Measurements from ENCODE around the gene PMEPA1.
"Not testable (repeated sequence)": the region's sequence is repeated elsewhere in the genome, so short reads cannot be mapped to it uniquely, and the experiment has no call there.

Gene PMEPA1

DNA sequence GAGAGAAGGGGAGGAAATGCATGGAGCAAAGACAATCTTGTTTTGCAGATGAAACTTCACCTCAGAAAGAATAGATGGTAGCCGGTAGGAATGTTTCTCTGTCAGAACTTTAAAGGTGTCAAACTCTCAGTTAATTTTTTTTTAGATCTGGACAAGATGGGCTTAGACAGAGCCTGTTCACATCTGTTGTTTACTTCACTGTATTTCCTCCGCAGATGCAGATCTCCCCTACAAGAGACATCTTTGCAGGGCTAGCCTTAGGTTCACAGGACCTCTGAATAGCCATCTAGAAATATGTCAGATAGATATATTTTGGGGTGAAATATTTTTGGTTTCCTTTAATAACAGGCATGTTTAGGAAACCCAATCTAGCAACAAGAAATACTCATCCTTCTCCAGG lies 77.5 kb downstream of the PMEPA1 start (continued):
- TF ChIP-seq ZSCAN4 (tag by site-specific recombination; IDR thresholded peaks at IDR 0.05) (no peak), ZFP3 (tag by site-specific recombination; IDR thresholded peaks at IDR 0.05; ENCODE audit: low read depth) (no peak), ZNF561 (tag by site-specific recombination; IDR thresholded peaks at IDR 0.05; ENCODE audit: borderline replicate concordance) (no peak), ZBTB17 (tag by site-specific recombination; IDR thresholded peaks at IDR 0.05) (no peak), ZNF488 (tag by site-specific recombination; IDR thresholded peaks at IDR 0.05) (no peak), GFI1B (tag by site-specific recombination; IDR thresholded peaks at IDR 0.05) (no peak)

GRCh38 chr20:57630061-57630460 lies 79.8 kb downstream of the PMEPA1 start:
- no peak overlapping the region for H3K27ac ChIP-seq (ENCODE audit: extremely low read depth, low read depth, low read length)
- TF ChIP-seq SCRT2 (tag by site-specific recombination; IDR thresholded peaks at IDR 0.05) (no peak), ZNF184 (tag by site-specific recombination; IDR thresholded peaks at IDR 0.05) (no peak), ZNF214 (tag by site-specific recombination; IDR thresholded peaks at IDR 0.05; ENCODE audit: borderline replicate concordance) (no peak), ZNF529 (tag by site-specific recombination; IDR thresholded peaks at IDR 0.05; ENCODE audit: insufficient replicate concordance) (no peak), ZNF571 (tag by site-specific recombination; IDR thresholded peaks at IDR 0.05) (no peak), ZNF677 (tag by site-specific recombination; IDR thresholded peaks at IDR 0.05) (no peak), ZNF391 (tag by site-specific recombination; IDR thresholded peaks at IDR 0.05; ENCODE audit: borderline replicate concordance, low read depth) (no peak), ZNF19 (tag by site-specific recombination; IDR thresholded peaks at IDR 0.05; ENCODE audit: low read depth) (no peak), GLI2 (tag by site-specific recombination; IDR thresholded peaks at IDR 0.05; ENCODE audit: borderline replicate concordance, low read depth) (no peak), ZNF658 (tag by site-specific recombination; IDR thresholded peaks at IDR 0.05) (no peak), ZNF558 (tag by site-specific recombination; IDR thresholded peaks at IDR 0.05) (no peak)
- TF ChIP-seq, protein P1, sequence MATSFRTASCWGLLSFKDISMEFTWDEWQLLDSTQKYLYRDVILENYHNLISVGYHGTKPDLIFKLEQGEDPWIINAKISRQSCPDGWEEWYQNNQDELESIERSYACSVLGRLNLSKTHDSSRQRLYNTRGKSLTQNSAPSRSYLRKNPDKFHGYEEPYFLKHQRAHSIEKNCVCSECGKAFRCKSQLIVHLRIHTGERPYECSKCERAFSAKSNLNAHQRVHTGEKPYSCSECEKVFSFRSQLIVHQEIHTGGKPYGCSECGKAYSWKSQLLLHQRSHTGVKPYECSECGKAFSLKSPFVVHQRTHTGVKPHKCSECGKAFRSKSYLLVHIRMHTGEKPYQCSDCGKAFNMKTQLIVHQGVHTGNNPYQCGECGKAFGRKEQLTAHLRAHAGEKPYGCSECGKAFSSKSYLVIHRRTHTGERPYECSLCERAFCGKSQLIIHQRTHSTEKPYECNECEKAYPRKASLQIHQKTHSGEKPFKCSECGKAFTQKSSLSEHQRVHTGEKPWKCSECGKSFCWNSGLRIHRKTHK (tag by site-specific recombination; IDR thresholded peaks at IDR 0.05): no peak
- H3K36me3 ChIP-seq (ENCODE audit: control insufficient read depth in 2 of 2, insufficient read depth in 1 of 2, low read length in 2 of 2): no peaks in the 10 kb centered on the region
- H3K9me3 ChIP-seq (ENCODE audit: control insufficient read depth, insufficient read depth, low read depth, low read length): no peaks in the 10 kb centered on the region
- no peaks in the 10 kb centered on the region for H3K4me1 ChIP-seq (ENCODE audit: control insufficient read depth, insufficient read depth, low read length)
- POLR2A ChIA-PET: no interaction called here
- H3K4me3 ChIP-seq (ENCODE audit: low read depth, low read length): no peak overlapping the region
- CTCF ChIA-PET: interaction anchor here (1.0 to 1.3 kb wide), 2 partner anchors 32 to 579 kb away, joined by 3 to 4 read pairs; no protein-coding TSS in a partner anchor

DNA sequence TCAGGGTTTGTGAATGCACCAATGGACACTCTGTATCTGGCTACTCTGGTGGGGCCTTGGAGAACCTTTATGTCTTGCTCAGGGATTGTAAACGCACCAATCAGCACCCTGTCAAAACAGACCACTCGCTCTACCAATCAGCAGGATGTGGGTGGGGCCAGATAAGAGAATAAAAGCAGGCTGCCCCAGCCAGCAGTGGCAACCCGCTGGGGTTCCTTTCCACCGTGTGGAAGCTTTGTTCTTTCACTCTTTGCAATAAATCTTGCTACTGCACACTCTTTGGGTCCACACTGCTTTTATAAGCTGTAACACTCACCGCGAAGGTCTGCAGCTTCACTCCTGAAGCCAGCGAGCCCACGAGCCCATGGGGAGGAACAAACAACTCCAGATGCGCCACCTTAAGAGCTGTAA lies 80.3 kb downstream of the PMEPA1 start:
- H3K36me3 ChIP-seq (ENCODE audit: control insufficient read depth in 2 of 2, insufficient read depth in 1 of 2, low read length in 2 of 2); H3K4me3 ChIP-seq (ENCODE audit: low read depth, low read length); H3K27ac ChIP-seq (ENCODE audit: extremely low read depth, low read depth, low read length); H3K9me3 ChIP-seq (ENCODE audit: control insufficient read depth, insufficient read depth, low read depth, low read length); POLR2A ChIA-PET; H3K4me1 ChIP-seq (ENCODE audit: control insufficient read depth, insufficient read depth, low read length): not testable (repeated sequence)
- CTCF ChIA-PET: interaction anchor here (0.6 to 1.0 kb wide), 2 partner anchors 118 to 580 kb away, joined by 3 to 4 read pairs; no protein-coding TSS in a partner anchor

DNA sequence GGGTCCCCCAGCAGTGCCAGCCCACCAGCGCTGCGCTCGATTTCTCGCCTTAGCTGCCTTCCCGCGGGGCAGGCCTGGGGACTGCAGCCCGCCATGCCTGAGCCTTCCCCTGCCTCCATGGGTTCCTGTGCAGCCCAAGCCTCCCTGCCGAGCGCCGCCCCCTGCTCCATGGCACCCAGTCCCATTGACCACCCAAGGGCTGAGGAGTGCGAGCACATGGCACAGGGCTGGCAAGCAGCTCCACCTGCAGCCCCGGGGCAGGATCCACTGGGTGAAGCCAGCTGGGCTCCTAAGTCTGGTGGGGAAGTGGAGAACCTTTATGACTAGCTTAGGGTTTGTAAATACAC lies 80.9 kb downstream of the PMEPA1 start:
- CTCF ChIA-PET: interaction anchor here (0.6 kb wide), 1 partner anchor 117 kb away, joined by 3 read pairs; no protein-coding TSS in a partner anchor
- H3K4me1 ChIP-seq (ENCODE audit: control insufficient read depth, insufficient read depth, low read length); H3K4me3 ChIP-seq (ENCODE audit: low read depth, low read length); H3K27ac ChIP-seq (ENCODE audit: extremely low read depth, low read depth, low read length); POLR2A ChIA-PET; H3K9me3 ChIP-seq (ENCODE audit: control insufficient read depth, insufficient read depth, low read depth, low read length); H3K36me3 ChIP-seq (ENCODE audit: control insufficient read depth in 2 of 2, insufficient read depth in 1 of 2, low read length in 2 of 2): not testable (repeated sequence)
